ENCODE data around the gene ADAMTS2. TPM values are rescaled to one million over a fixed set of nuclear protein-coding genes. Genes with fewer than 3 reads are reported as not detected.

ADAMTS2 gene
- total RNA-seq, 2 experiments from 2014 or later: not detected

DNA sequence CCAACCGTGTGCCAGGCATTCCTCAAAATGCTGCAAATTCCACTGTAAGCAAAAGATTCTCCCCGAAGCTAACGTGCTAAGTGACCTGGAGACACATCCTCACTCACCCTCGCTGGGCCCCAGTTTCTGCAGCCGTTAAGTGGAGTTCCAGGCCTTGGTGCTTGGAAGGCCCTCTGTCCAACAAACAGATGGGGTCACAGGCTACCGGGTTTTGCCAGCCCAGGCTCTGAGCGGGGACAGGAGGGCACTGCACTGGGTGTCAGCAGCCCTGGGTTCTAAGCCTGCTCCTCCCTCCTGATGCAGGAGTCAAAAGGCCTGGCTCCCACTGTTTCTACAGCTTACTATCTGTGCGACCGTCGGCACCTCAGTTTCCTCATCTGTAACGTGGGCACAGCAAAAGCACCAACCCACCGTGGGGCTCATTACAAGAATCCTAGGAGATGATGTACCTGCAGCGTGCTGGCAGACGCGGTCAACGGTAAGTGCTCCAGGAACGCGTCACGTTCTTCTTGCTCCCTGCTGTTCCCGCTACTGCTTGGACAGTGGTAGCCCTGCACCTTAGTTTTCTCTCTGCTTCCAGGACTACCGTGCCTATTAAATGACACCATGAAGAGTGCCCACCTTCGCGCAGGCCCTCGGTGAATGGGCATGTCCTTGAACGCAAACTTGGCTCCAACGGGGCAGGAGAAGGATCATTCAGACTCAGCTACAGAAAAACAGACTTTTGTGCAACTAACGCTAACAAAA lies 84.8 kb downstream of the ADAMTS2 start:
- intact Hi-C loops (cut with micrococcal nuclease): no loop called here
- CTCF ChIA-PET: no interaction called here
- no peaks in the 10 kb centered on the region for H3K27me3 Mint-ChIP-seq
- no peaks in the 10 kb centered on the region for H3K4me1 Mint-ChIP-seq (ENCODE audit: low read depth)
- POLR2A ChIA-PET: no interaction called here
- peak; percentile 5 for DNase-seq
- no peaks in the 10 kb centered on the region for H3K9me3 Mint-ChIP-seq
- H3K36me3 Mint-ChIP-seq: no peaks in the 10 kb centered on the region
- H3K4me3 Mint-ChIP-seq: no peak overlapping the region
- no peak overlapping the region for H3K27ac Mint-ChIP-seq

DNA sequence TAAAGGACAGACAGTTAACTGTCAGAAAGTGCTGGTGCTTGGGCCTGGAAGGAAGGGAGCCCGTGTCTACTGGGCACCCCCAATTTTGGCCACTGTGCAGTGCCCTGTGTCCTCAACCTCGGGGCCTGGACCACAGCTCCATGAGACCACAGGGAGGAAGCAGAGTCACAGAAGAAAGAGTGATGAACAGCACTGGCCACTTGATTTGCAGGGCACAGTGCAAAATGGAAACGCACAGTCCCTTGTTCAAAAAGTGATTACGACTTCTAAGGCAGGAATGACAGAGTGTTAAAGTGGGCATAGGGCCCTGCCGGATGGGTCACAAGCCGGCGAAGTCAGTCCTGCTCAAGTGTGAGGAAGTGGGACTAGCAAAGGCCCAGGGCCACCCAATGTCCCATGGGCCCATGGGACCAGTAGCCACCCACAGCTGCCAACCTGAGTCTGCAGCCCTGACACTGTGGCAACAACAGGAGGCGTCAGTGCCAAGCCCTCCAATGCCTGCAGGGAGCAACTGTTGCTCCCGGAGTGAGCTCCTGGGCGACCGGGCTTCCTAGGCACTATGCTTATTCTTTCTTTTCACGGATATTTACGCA lies 85.4 kb downstream of the ADAMTS2 start:
- Mint-ChIP-seq H3K27me3 (no peaks in the 10 kb centered on the region), H3K27ac (no peak overlapping the region), H3K4me1 (ENCODE audit: low read depth) (no peaks in the 10 kb centered on the region), H3K4me3 (no peak overlapping the region), H3K9me3 (no peaks in the 10 kb centered on the region), H3K36me3 (no peaks in the 10 kb centered on the region)
- ChIA-PET POLR2A (no interaction called here), CTCF (no interaction called here)
- intact Hi-C loops (cut with micrococcal nuclease): no loop called here
- no peak for DNase-seq

DNA sequence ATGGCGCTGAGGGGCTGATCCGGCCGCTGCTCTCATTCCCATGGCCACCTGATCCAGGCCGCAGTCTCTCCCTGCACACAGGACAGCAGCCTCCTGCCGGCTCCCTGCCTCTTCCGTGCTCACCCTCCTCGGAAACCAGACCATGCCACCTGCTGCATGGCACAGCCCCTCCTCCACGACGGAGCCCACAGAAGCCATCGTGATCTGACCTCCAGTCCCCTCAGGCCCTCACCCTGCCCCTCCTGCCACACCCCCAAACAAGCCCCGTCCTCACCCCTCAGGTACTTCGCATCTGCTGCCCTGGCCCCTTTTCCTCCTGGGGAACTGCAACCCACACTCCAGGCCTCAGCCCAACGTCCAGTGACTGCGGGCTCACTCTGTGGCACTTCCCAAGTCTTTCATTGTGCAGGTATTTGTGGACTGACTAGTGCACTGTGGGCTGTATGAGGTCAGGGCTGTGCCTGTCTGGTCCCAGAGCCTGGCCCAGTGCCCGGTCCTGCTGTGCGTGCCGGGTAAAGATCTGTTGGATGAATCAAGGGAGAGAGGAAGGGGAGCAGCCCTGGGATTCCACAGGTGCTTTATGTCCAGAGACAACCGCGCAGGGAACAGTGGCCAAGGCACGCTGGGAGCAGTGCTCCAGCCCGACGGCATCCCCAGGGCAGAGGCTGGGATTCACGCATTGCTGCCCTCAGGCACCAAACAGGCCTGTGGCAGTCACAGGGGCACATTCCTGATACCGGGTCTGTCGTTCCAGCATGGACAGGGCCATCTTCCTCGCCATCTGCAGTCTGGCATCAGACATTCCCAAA lies 86.1 kb downstream of the ADAMTS2 start:
- Mint-ChIP-seq H3K27ac (no peak overlapping the region), H3K36me3 (no peaks in the 10 kb centered on the region), H3K4me3 (no peak overlapping the region), H3K4me1 (ENCODE audit: low read depth) (no peaks in the 10 kb centered on the region), H3K9me3 (no peaks in the 10 kb centered on the region), H3K27me3 (no peaks in the 10 kb centered on the region)
- intact Hi-C loops (cut with micrococcal nuclease): no loop called here
- POLR2A ChIA-PET: no interaction called here
- CTCF ChIA-PET: no interaction called here
- DNase-seq: peak; percentile 4

DNA sequence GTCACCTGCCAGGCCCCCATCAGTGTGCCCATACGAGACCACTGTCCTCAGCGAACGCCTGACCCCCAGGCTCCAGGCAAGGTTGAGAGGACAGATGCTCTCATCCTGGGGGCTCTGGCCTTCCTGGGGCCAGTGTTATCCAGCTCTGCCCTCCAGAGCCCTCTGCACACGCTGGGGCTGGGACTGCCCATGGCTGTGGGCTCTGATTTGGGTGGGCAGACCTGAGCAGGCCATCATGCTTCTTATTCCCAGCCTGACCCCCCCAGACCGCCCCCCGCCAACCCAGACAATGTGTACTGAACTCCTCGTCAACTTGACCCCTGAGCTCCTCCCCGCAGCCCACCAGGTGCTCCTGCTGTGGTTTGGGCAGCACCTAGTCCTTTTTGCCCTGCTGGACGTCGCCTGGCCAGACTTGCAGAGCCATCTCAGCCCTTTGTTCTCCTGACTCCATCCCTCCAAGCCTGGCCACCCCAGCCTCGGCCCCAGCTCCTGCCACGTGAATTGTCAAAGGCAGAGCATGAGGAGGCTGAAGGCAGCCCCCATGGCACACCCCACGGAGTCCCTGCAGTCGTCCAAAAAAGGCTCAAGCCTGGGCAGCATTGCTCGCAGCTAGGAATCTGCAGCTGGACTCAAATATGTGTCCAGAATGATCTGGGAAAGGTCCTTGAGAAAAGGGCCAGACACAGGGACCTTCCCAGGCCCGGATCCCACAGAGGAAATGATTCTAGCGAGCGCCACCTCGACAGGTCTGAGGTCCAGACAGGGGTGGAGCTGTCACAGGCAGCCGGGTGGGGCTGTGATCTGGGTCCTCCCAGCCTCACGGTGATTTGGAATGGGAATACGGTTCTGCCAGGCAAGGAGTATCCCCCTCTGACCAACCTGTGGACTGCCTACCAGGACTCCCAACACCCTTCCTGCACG lies 87.0 kb downstream of the ADAMTS2 start:
- CTCF ChIA-PET: no interaction called here

DNA sequence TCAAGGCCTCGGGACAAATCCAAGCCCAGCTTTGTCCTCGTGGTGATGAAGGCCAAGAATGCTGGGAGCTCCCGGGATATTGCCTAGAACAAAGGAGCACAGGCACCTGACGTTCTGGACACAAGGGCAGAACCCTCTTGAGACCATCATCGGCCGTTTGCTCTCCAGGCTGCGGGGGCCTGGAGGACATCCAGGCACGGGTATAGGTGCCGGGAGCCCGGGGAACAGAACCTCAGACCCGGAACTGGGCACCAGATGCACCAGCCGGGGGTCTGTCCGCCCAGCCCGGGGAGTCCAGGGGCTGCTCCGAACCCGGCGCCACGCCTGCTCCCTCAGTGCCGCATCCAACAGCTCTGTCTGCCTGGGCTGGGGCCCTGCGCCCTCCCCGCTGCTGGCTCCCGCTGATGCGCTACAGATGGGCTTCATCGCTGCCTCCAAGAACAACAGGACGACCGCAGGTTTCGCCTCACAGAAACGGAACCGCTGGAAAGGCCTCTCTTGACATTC lies 88.0 kb downstream of the ADAMTS2 start:
- DNase-seq: no peak
- ChIA-PET CTCF (no interaction called here), POLR2A (no interaction called here)
- Mint-ChIP-seq H3K4me1 (ENCODE audit: low read depth) (no peaks in the 10 kb centered on the region), H3K9me3 (no peaks in the 10 kb centered on the region), H3K27ac (no peak overlapping the region), H3K36me3 (no peaks in the 10 kb centered on the region), H3K27me3 (no peaks in the 10 kb centered on the region), H3K4me3 (no peak overlapping the region)
- intact Hi-C loops (cut with micrococcal nuclease): no loop called here

More for the DNA sequence above, 87.0 kb downstream of the ADAMTS2 start:
- no peak overlapping the region for H3K4me3 Mint-ChIP-seq
- no peak for DNase-seq
- H3K27ac Mint-ChIP-seq: no peak overlapping the region
- no peaks in the 10 kb centered on the region for H3K4me1 Mint-ChIP-seq (ENCODE audit: low read depth)
- intact Hi-C loops (cut with micrococcal nuclease): no loop called here
- H3K9me3 Mint-ChIP-seq: no peaks in the 10 kb centered on the region
- POLR2A ChIA-PET: no interaction called here
- no peaks in the 10 kb centered on the region for H3K27me3 Mint-ChIP-seq
- no peaks in the 10 kb centered on the region for H3K36me3 Mint-ChIP-seq

DNA sequence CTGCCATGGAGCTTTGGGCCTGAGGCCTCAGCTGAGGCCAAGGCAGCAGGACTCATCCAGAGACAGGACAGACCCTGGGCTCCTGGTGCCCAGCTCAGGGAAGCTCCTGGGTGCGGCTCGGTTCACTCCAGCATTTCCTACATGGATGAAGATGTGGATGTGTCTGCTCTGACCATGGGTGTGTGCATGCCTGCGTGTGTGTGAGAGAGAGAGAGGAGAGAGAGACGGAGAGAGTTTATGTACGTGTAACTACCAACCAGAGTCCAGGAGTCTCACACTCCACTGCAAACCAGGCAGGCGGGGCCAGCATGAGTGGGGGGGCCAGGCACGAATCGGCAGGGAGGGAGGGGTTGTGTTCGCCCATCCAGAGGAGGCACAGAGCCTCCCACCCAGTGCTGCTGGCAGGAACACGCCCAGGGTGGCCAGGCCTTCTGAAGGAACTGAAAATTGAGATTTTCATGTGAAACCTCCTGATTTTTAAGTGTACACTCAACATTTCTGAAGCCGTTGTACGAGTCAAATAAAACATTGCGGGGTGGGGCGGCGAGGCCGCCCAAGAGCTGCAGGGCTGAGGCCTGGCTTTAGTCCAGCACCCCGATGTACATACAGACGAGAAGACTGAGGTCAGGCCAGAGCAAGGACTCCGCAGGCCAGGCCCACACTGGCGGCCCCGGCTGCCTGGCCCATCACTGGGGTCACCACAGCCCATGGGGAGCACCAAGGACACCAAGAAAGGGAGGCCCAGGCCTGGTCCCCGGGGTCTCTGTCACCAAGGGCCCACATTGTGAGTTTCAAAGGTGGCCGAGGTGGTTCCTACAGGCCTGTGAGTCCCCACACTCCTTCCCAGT lies 88.7 kb downstream of the ADAMTS2 start:
- no peaks in the 10 kb centered on the region for H3K4me1 Mint-ChIP-seq (ENCODE audit: low read depth)
- no peaks in the 10 kb centered on the region for H3K27me3 Mint-ChIP-seq
- ChIA-PET POLR2A (no interaction called here), CTCF (no interaction called here)
- no peak overlapping the region for H3K4me3 Mint-ChIP-seq
- no peak for DNase-seq
- H3K9me3 Mint-ChIP-seq: no peaks in the 10 kb centered on the region
- H3K27ac Mint-ChIP-seq: no peak overlapping the region
- intact Hi-C loops (cut with micrococcal nuclease): no loop called here
- H3K36me3 Mint-ChIP-seq: no peaks in the 10 kb centered on the region

DNA sequence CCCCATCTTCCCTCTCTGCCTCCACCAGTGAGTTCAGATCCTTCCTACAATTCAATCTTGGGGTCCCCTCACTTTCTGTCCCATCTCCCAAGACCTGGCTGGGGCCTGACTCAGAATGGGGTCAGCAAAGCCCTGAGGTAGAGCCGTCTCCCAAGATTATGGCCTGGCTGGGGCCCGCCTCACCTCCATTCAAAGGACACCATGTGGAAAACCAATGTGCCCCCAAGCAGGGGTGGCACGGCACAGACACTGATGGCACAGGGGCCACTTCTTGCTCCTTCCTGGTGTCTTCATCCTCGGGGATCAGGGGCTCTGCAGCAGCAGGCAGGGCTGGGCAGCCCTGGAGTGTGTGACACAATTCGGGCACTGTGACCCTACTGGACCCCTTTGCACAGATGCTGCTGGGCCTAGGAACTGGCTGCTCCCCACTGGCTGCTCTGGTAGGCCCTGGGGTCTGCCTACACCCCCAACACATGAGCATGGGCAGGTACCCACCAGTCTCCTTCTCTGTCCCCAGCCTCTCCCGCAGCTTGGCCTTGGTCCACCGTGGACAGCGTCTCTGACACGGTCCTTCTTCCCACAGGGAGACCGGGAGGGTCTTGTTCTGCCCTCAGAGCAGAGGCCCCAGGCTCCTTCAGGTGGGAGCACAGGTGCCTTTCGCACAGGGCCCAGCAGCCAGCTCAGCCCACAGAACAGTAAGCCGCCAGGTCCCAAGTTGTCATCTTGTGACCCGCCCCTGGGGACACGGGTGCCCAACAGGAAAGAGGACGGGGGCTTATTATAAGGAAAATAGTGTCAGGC lies 89.5 kb downstream of the ADAMTS2 start:
- DNase-seq: no peak
- intact Hi-C loops (cut with micrococcal nuclease): no loop called here
- no peak overlapping the region for H3K4me3 Mint-ChIP-seq
- no peaks in the 10 kb centered on the region for H3K9me3 Mint-ChIP-seq
- ChIA-PET CTCF (no interaction called here), POLR2A (no interaction called here)
- no peaks in the 10 kb centered on the region for H3K36me3 Mint-ChIP-seq
- no peaks in the 10 kb centered on the region for H3K4me1 Mint-ChIP-seq (ENCODE audit: low read depth)
- H3K27ac Mint-ChIP-seq: no peak overlapping the region
- H3K27me3 Mint-ChIP-seq: no peaks in the 10 kb centered on the region

DNA sequence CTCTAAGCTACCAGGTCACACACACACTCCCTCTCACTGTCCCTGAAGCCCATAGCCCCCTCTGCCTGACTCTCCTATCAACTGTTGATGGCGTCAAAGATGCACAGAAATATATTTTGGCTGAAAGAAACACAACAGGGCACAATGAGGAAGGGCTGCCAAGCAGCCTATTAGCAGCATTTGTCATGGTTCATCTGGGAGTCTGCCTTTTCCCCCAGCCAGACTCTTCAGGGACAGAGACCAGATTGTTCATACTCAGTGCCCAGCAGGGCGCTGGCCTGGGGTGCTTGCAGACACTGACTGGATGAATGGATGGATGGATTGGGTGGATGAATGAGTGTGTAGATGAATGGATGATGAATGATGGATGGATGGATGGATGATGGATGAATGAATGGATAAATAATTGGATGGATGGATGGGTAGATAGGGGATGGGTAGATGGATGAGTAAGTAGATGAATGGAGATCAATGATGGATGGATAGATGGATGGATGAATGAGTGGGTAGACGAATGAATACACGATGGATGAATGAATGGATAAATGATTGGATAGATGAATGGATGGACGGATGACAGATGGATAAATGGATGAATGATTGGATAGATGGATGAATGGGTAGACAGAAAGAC lies 90.5 kb downstream of the ADAMTS2 start:
- no peaks in the 10 kb centered on the region for H3K4me1 Mint-ChIP-seq (ENCODE audit: low read depth)
- intact Hi-C loops (cut with micrococcal nuclease): no loop called here
- H3K27me3 Mint-ChIP-seq: no peaks in the 10 kb centered on the region
- POLR2A ChIA-PET: no interaction called here
- DNase-seq: no peak
- no peak overlapping the region for H3K4me3 Mint-ChIP-seq
- H3K9me3 Mint-ChIP-seq: no peaks in the 10 kb centered on the region
- CTCF ChIA-PET: no interaction called here
- no peak overlapping the region for H3K27ac Mint-ChIP-seq
- no peaks in the 10 kb centered on the region for H3K36me3 Mint-ChIP-seq

DNA sequence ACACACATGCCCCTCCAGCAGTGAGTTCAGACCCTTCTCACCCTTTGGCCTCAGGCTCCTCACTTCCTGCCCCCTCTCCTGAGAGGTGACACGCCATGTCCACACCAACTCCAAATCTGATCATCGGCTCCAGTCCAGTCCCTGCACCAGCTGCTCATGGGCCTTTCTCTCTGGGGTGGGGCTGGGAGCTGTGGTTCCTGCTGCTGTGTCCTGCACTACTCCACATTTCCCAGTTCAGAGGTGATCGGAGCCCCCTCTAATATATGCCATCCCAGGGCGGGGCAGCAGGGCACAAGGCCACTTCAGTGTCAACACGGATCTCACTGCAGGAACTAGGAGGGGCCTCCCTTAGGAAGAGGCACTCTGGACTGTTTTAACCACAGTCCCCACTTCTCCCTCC lies 91.5 kb downstream of the ADAMTS2 start:
- no peak for DNase-seq
- ChIA-PET POLR2A (no interaction called here), CTCF (no interaction called here)
- no peaks in the 10 kb centered on the region for H3K27me3 Mint-ChIP-seq
- intact Hi-C loops (cut with micrococcal nuclease): no loop called here
- H3K9me3 Mint-ChIP-seq: no peaks in the 10 kb centered on the region
- no peak overlapping the region for H3K4me3 Mint-ChIP-seq
- no peaks in the 10 kb centered on the region for H3K4me1 Mint-ChIP-seq (ENCODE audit: low read depth)
- no peaks in the 10 kb centered on the region for H3K36me3 Mint-ChIP-seq
- no peak overlapping the region for H3K27ac Mint-ChIP-seq

DNA sequence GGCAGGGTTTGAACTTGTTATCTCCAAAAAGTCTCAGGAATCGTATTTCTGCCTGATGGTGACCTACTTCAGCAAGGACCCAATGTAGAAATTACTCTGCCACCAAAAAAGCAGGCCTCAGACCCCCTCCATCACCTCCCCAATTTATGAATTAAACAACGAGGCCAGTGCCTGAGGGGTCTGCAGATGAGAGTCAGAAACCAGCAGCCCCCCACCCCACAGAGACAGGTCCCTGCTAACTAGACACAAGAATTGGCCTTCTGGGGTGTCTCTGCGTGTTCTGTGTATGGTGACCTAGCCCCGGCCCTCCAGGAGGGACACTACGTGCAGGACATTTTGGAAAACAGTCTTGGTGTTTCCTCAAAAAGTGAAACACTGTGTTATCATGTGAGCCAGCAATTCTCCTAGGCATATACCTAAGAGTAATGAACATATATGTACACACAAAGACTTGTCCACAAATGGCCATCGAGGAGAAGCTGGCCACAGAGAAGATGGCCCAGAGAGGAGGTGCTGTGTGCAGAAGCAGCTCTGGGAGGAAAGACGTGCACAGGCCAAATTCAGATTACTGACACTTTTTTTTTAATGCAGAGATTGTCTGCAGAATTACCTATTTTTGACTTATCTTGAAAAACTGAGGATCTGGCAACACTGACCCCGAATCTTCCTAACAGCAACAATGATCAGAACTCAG lies 93.8 kb downstream of the ADAMTS2 start:
- Mint-ChIP-seq H3K9me3 (peaks cover 13% of the 10 kb centered on the region), H3K4me1 (ENCODE audit: low read depth) (no peaks in the 10 kb centered on the region), H3K36me3 (no peaks in the 10 kb centered on the region), H3K27me3 (no peaks in the 10 kb centered on the region), H3K27ac (no peak overlapping the region), H3K4me3 (no peak overlapping the region)
- no peak for DNase-seq
- intact Hi-C loops (cut with micrococcal nuclease): no loop called here
- POLR2A ChIA-PET: no interaction called here
- CTCF ChIA-PET: no interaction called here
